PC-3 (cell line): ENCODE results near the gene PRICKLE2. TPM values are rescaled to one million over a fixed set of nuclear protein-coding genes. Genes with fewer than 3 reads are reported as not detected.

Source experiments
- ATAC-seq: fragments of 200-7000 bp; cut with Tn5 transposase; 2 replicates; pipeline ENCODE4 v1.9.1; 2020; ENCODE audit warnings: mild to moderate bottlenecking, moderate library complexity
- BruUV-seq: library from RNA; stranded (reverse); fragments of 400-500 nt; replicated peaks from 2 replicates; lab custom pipeline; 2021; lab: Mats Ljungman, UMichigan
- CTCF ChIA-PET: fragments of 300-600 bp; sonication (Branson Sonifier 250); formaldehyde crosslinking; loops from one replicate; lab custom pipeline; 2022; ENCODE audit warnings: antibody characterized with exemption; lab: Charles Lee
- POLR2A ChIA-PET: fragments of 300-600 bp; sonication (Branson Sonifier 250); formaldehyde crosslinking; loops from one replicate; lab custom pipeline; 2022; ENCODE audit warnings: antibody characterized with exemption; ENCODE audit not compliant: unreplicated experiment; lab: Charles Lee
- DNase-seq: peaks from one replicate; pipeline ENCODE4 v3.0.0-alpha.2; 2015
- H2AFZ ChIP-seq: fragments of 300-600 bp; sonication (generic); 2 replicates; pipeline ENCODE4 v1.6.0; 2016; ENCODE audit warnings: antibody characterized with exemption, low read length
- H3F3A ChIP-seq: fragments of 300-600 bp; sonication (generic); one replicate; pipeline ENCODE4 v1.6.0; 2017; ENCODE audit warnings: antibody characterized with exemption, low read length, control low read depth, mild to moderate bottlenecking; ENCODE audit not compliant: unreplicated experiment
- H3K27ac ChIP-seq: fragments of 300-600 bp; sonication (generic); 2 replicates; pipeline ENCODE4 v1.5.1; 2016; ENCODE audit warnings: mild to moderate bottlenecking, low read length
- H3K27me3 ChIP-seq: fragments of 300-600 bp; sonication (generic); 2 replicates; pipeline ENCODE4 v1.6.1; 2016; ENCODE audit warnings: low read length, mixed read lengths
- H3K36me3 ChIP-seq: fragments of 300-600 bp; sonication (generic); 2 replicates; pipeline ENCODE4 v1.6.1; 2016; ENCODE audit warnings: low read depth, mixed run types, low read length, mixed read lengths
- H3K4me1 ChIP-seq: fragments of 300-600 bp; sonication (generic); 2 replicates; pipeline ENCODE4 v1.5.1; 2016; ENCODE audit warnings: low read length; ENCODE audit not compliant: insufficient read depth
- H3K4me2 ChIP-seq: fragments of 300-600 bp; sonication (generic); 2 replicates; pipeline ENCODE4 v1.6.0; 2016; ENCODE audit warnings: low read length
- H3K4me3 ChIP-seq: fragments of 300-600 bp; sonication (generic); 2 replicates; pipeline ENCODE4 v1.5.1; 2016; ENCODE audit warnings: mild to moderate bottlenecking, low read length, mixed read lengths
- H3K79me2 ChIP-seq: fragments of 300-600 bp; sonication (generic); 2 replicates; pipeline ENCODE4 v1.6.1; 2017; ENCODE audit warnings: low read length, mixed read lengths
- H3K9ac ChIP-seq: fragments of 300-600 bp; sonication (generic); 2 replicates; pipeline ENCODE4 v1.6.0; 2016; ENCODE audit warnings: mild to moderate bottlenecking, low read length
- H3K9me2 ChIP-seq: fragments of 300-600 bp; sonication (generic); replicated peaks from 2 replicates; pipeline ENCODE4 v1.6.1; 2016; ENCODE audit warnings: mixed run types, low read length, mixed read lengths
- H3K9me3 ChIP-seq: fragments of 300-600 bp; sonication (generic); 2 replicates; pipeline ENCODE4 v1.6.1; 2016; ENCODE audit warnings: low read length, mixed read lengths
- H4K20me1 ChIP-seq: fragments of 300-600 bp; sonication (generic); 2 replicates; pipeline ENCODE4 v1.6.1; 2016; ENCODE audit warnings: low read length, mixed read lengths
- CTCF ChIP-seq: fragments of 300-600 bp; sonication (generic); conservative IDR thresholded peaks from 2 replicates; pipeline ENCODE4 v1.5.1; 2017; ENCODE audit warnings: antibody characterized with exemption, low read depth, mild to moderate bottlenecking, low read length
- EZH2 ChIP-seq: fragments of 300-600 bp; sonication (generic); IDR thresholded peaks from one replicate; pipeline ENCODE4 v1.6.1; 2017; ENCODE audit warnings: antibody characterized with exemption, mild to moderate bottlenecking, low read length; ENCODE audit not compliant: unreplicated experiment
- EZH2phosphoT487 ChIP-seq: fragments of 300-600 bp; sonication (generic); IDR thresholded peaks from 2 replicates; pipeline ENCODE4 v1.6.1; 2018; ENCODE audit warnings: mild to moderate bottlenecking, antibody characterized with exemption, low read length, borderline replicate concordance
- intact Hi-C: fragments of 100-400 bp; cut with micrococcal nuclease; formaldehyde crosslinking; loops from 2 replicates; pipeline ENCODE4 v1.9.0; 2023
- total RNA-seq: library from RNA; depleted of rRNA; stranded (reverse); fragments of >200 nt; gene quantifications from 2 replicates; pipeline ENCODE4 v1.2.3, GENCODE V29; 2014

Gene PRICKLE2
- total RNA-seq, 1 experiment from 2014 or later: 1.8 TPM

GRCh38 chr3:64213224-64213878 lies 11.9 kb downstream of the PRICKLE2 start:
- Histone ChIP-seq H3K4me3 (no peak overlapping the region), H3K4me2 (no peak overlapping the region), H4K20me1 (no peaks in the 10 kb centered on the region), H3K27ac (no peak overlapping the region), H3K27me3 (no peaks in the 10 kb centered on the region), H3K4me1 (peaks cover 3% of the 10 kb centered on the region; the same call in 1 of the 2 replicates), H3K79me2 (no peaks in the 10 kb centered on the region), H2AFZ (no peak overlapping the region), H3F3A (no peaks in the 10 kb centered on the region), H3K9me2 (no peaks in the 10 kb centered on the region), H3K9me3 (no peaks in the 10 kb centered on the region), H3K9ac (no peak overlapping the region), H3K36me3 (no peaks in the 10 kb centered on the region)
- ATAC-seq (no peak), DNase-seq (no peak)
- BruUV-seq: no TSS peak
- ChIA-PET CTCF (no interaction called here), POLR2A (no interaction called here)
- intact Hi-C loops: no loop called here
- TF ChIP-seq CTCF: no peak
- no peak for TF ChIP-seq EZH2phosphoT487
- TF ChIP-seq EZH2: no peak

- ATAC-seq: no peak
- Histone ChIP-seq H3K4me1 (peaks cover 3% of the 10 kb centered on the region; the same call in 1 of the 2 replicates), H3K27me3 (no peaks in the 10 kb centered on the region), H3F3A (no peaks in the 10 kb centered on the region), H3K4me2 (no peak overlapping the region), H3K36me3 (no peaks in the 10 kb centered on the region), H3K9me2 (no peaks in the 10 kb centered on the region), H2AFZ (no peak overlapping the region), H4K20me1 (no peaks in the 10 kb centered on the region), H3K9me3 (no peaks in the 10 kb centered on the region), H3K27ac (no peak overlapping the region), H3K9ac (no peak overlapping the region), H3K79me2 (no peaks in the 10 kb centered on the region), H3K4me3 (no peak overlapping the region)
- intact Hi-C loops: no loop called here
- CTCF ChIA-PET: no interaction called here
- TF ChIP-seq CTCF: no peak
- no peak for TF ChIP-seq EZH2phosphoT487
- TF ChIP-seq EZH2: no peak
- POLR2A ChIA-PET: no interaction called here
- no TSS peak for BruUV-seq
- DNase-seq: no peak
Observed at GRCh38 chr3:64209866-64210621, 15.2 kb downstream of the PRICKLE2 start.
